NCI-H69 (cell line): Measurements from ENCODE around the gene IZUMO2.
"Not testable (repeated sequence)": the region's sequence is repeated elsewhere in the genome, so short reads cannot be mapped to it uniquely, and the experiment has no call there.

Source experiments
- DNase-seq: peaks from one replicate; lab custom pipeline; 2025; lab: John Stamatoyannopoulos, UW

The IZUMO2 gene

GRCh38 chr19:50184196-50184595 lies 21.1 kb upstream of the IZUMO2 start:
- peak; percentile 37 for DNase-seq

GRCh38 chr19:50181121-50181520 lies 18.0 kb upstream of the IZUMO2 start:
- peak; percentile 33 for DNase-seq

GRCh38 chr19:50178859-50179537 lies 15.9 kb upstream of the IZUMO2 start:
- no peak for DNase-seq

DNA sequence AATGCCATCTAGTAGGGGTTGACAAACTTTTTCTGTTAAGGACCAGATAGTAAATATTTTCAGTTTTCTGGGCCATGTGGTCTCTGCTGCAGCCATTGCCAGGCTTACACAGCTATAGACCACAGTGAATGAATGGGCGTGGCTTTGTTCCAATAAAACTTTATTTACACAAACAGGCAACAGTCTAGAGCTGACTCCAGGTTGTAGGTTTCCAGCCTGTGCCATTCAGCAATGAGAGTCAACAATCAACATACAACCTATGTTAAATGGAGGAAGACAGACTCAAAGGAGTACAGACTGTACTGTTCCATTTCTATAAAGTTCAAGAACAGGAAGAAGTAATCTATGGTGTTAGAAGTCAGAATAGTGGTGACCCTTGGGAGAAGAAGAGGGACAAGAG lies 15.2 kb upstream of the IZUMO2 start:
- DNase-seq, result no peak

DNA sequence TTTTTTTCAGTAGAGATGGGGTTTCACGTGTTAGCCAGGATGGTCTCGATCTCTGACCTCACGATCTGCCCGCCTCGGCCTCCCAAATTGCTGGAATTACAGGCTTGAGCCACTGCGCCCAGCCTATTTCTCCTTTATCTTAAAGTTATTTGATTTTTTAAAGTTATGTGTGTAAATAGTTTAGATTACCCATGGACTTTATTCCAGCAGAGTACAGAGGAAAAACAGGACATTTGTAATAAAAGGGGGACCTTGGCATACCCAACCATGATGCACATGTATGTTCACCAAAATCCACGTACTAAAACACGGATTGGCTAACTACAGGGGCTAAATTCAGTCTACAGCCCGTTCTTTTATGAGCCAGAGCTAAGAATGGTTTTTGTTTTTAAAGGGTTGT lies 13.7 kb upstream of the IZUMO2 start:
- DNase-seq, result no peak

GRCh38 chr19:50175924-50176323 lies 12.8 kb upstream of the IZUMO2 start:
- no peak for DNase-seq

DNA sequence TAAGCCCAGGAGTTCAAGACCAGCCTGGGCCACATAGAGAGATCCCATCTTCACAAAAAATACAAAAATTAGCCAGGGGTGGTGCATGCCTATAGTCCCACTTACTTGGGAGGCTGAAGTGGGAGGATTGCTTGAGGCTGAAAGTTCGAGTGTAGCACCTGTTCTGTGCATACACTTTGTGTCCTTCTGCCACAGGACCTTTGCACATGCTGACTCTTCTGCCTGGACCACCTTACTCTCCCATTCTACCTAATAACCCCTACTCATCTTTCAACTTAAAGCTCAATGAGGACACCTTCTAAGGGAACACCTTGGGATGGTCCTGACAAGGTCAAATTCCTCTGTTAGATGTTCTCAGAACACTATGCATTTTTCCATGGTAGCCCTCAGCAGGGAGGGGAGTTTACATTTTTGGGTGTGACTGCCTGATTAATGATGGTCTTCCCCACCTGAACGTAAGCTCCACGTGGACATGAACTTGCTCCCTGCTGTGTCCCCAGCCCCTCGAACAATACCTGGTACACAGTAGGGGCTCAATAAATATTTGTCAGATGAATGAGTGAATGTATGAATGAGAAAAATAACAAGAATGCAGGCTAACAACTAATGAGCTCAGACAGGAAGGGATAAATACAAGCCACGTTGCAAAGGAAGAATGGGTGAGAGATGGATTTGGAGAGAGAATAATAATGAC lies 11.2 kb upstream of the IZUMO2 start:
- peak; percentile 6 for DNase-seq

DNA sequence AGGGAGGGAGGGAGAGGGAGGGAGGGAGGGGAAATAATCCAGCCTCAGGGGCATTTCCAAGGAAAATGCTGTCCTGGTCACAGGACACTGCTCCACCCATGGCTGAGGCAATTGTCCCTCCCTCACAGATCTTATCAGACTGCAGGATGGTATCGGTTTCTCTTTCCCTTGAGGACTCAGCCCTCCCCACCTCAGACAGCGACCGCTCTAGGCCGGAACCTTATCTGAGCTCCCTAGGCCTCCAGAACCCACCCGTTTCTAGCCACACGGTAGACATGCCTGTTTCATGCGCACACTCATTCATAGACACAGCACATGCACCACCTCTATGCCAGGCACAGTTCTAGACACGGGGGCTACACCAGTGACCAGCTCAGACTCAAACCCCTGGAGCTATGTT lies 10.0 kb upstream of the IZUMO2 start:
- no peak for DNase-seq

DNA sequence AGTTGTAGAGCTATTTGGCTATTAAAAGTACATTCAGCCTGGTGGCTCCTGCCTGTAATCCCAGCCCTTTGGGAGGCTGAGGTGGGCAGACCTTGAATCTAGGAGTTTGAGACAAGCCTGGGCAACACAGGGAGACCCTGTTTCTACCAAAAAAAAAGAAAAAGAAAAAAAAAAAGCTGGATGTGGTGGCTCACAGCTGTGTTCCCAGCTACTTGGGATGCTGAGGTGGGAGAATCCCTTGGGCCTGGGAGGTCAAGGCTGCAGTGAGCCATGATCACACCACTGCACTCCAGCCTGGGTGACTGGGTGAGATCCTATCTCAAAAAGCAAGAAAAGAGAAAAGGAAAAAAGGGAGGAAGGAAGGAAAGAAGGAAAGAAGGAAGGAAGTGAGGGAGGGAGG lies 9.6 kb upstream of the IZUMO2 start:
- no peak for DNase-seq

GRCh38 chr19:50171752-50172151 lies 8.7 kb upstream of the IZUMO2 start:
- DNase-seq, result no peak

- peak; percentile 72 for DNase-seq
These were observed 4.2 kb upstream of the IZUMO2 start for GRCh38 chr19:50167314-50167721.

GRCh38 chr19:50159078-50159477 lies 4.0 kb downstream of the IZUMO2 start:
- DNase-seq, result no peak

DNA sequence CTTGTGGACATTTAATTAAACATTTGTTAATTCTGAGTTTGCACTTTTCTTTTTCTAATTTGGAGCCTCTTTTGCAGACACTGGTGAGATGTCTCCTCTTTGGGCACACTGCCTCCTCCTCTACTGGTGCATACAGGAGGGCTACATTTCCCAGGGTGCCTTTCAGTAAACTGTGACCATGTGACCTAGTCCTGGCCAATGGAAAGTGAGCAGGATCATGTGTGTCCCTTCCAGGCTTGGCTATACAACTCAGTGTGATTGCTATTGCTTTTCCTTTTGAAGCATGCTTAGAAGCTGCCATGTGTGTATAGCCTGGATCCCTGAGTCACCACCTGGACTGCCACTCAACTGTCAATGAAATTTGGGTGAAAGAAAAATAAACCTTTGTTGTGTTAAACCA lies 4.5 kb downstream of the IZUMO2 start:
- DNase-seq, result no peak

DNA sequence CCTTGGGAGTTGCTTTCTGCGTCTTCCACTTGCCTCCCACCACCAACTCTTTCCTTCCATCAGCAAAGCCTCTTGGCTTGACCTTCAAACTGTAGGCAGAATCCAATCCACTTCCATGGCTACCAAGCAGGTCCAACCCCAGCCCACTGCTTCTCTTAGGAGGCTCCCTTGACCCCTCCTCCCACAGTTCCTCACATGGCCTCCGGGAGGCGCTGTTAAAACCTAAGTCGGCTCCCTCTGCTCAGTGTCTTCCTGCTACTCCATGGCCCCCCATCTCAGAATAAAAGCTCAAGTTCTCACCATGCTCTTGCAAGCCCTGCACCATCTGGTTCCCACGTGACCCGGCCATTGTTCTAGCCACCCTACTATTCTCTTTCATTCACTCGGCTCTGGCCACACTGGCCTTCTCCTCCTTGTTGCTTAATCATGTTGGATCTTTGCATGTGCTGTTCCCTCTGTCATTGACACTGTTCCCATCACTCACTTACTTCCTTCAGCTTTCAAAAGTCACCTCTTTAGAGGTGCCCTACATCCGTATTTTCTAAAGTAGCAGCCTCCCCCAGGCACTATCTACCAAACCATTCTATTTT lies 7.5 kb downstream of the IZUMO2 start:
- peak; percentile 11 for DNase-seq

GRCh38 chr19:50154529-50154928 lies 8.6 kb downstream of the IZUMO2 start:
- no peak for DNase-seq

GRCh38 chr19:50152578-50152977 lies 10.5 kb downstream of the IZUMO2 start:
- no peak for DNase-seq

- DNase-seq, result no peak
These were observed 14.6 kb downstream of the IZUMO2 start for GRCh38 chr19:50148528-50148927.

DNA sequence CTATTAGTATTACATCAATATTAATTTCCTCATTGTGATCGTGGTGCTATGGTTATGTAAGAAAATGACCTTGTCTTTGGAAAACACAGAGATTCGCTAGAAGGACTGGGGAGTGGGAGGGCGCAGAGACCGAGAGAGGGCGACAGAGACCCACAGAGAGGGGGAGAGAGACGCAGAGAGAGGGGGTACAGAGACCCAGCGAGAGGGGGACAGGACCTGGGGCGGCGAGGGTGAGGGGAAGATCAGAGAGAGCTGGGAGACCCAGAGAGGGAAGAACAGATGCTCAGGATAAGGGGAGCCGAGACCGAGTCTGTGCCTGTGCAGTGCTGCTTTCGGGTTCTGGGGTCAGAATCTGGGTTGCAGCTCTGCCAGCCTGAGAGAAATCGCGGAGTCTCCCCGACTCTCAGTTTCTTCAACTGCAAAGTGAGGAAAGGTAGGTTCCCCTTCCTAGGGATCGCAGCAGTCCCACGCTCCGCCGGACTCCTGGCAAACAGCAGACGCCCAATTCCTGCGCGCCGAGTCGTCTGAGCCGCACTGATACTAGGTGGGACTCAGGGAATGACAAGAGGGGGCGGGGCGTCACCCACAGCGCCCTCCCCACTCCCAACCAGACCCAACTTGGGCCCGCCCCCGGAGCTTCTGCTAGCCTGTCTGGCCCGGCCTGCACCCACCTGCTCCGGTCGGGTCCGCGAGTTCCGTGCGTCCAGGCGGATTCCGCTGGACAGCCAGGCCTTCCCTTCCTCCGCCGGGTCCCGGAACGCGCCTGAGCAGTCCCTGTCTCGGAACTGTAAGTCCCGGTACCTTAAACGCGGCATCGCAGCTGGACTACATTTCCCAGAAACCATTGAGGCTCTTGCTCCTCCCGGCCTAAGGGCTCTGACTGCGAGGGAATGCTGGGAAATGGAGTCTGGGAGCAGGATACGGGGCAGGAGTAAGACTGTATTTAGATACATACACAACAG lies 15.3 kb downstream of the IZUMO2 start:
- peak; percentile 56 for DNase-seq

DNA sequence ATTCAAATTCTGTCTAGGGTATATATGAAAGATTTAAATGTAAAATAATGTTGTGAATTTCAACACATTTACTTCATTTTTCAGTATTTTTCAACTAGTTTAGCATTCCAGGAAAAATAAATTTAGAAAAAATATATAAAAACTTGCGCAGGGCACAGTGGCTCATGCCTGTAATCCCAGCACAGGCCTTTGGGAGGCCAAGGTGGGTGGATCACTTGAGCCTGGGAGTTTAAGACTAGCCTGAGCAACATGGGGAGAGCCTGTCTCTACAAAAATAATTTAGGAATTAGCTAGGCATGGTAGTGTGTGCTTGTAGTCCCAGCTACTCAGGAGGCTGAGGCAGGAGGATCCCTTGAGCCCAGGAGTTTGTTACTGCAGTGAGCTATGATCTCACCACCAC lies 21.2 kb downstream of the IZUMO2 start:
- not testable (repeated sequence) for DNase-seq

- DNase-seq, result not testable (repeated sequence)
These were observed 22.8 kb downstream of the IZUMO2 start for GRCh38 chr19:50140118-50140845.

- not testable (repeated sequence) for DNase-seq
These were observed 26.3 kb downstream of the IZUMO2 start for GRCh38 chr19:50136603-50137365.
